Activated CD4-positive, alpha-beta T cell treated with anti-CD3 and anti-CD28 coated beads, Interleukin-2, amount 50 U/mL, for 16 hours (primary cell): ENCODE data around the gene GIPC3.

Experiments used
- DNase-seq: peaks from one replicate; pipeline ENCODE4 v3.0.0-alpha.2; 2020

GIPC3 gene

GRCh38 chr19:3605770-3606169, 20.5 kb downstream of the GIPC3 start:
- no peak for DNase-seq

- no peak for DNase-seq
Observed at GRCh38 chr19:3606174-3606689, 21.0 kb downstream of the GIPC3 start.

- peak; percentile 31 for DNase-seq
Observed at GRCh38 chr19:3606690-3607289, 21.5 kb downstream of the GIPC3 start, which contains the start of gene TBXA2R. TSS of gene TBXA2R (minus strand) at chr19:3606875. CDS start at chr19:3600634, 6,241 bp downstream.

GRCh38 chr19:3607303-3608078, 22.2 kb downstream of the GIPC3 start:
- no peak for DNase-seq

- DNase-seq = no peak
Observed at GRCh38 chr19:3608079-3608641, 22.9 kb downstream of the GIPC3 start.

- DNase-seq = no peak
Observed at GRCh38 chr19:3608750-3609322, 23.6 kb downstream of the GIPC3 start.

- no peak for DNase-seq
Observed at GRCh38 chr19:3609779-3610719, 24.8 kb downstream of the GIPC3 start.

- no peak for DNase-seq
Observed at GRCh38 chr19:3610745-3611717, 25.8 kb downstream of the GIPC3 start.

- no peak for DNase-seq
Observed at GRCh38 chr19:3611841-3612240, 26.6 kb downstream of the GIPC3 start.

- DNase-seq = no peak
Observed at GRCh38 chr19:3612330-3612729, 27.1 kb downstream of the GIPC3 start.

GRCh38 chr19:3612901-3613741, 27.8 kb downstream of the GIPC3 start:
- DNase-seq = no peak

GRCh38 chr19:3613818-3614661, 28.8 kb downstream of the GIPC3 start:
- no peak for DNase-seq

GRCh38 chr19:3614858-3615505, 29.7 kb downstream of the GIPC3 start:
- DNase-seq = no peak

GRCh38 chr19:3615524-3616135, 30.4 kb downstream of the GIPC3 start:
- DNase-seq = no peak

GRCh38 chr19:3617463-3617862, 32.2 kb downstream of the GIPC3 start:
- DNase-seq = peak; percentile 12

- peak; percentile 39 for DNase-seq
Observed at GRCh38 chr19:3618144-3618810, 33.0 kb downstream of the GIPC3 start.

- DNase-seq = no peak
Observed at GRCh38 chr19:3618811-3619630, 33.7 kb downstream of the GIPC3 start.
